Measurements from ENCODE around the gene EFCAB8.
A peak's percentile ranks its signal among the peaks of the same experiment; 100 is the strongest.

The EFCAB8 gene

GRCh38 chr20:32858701-32859372 is at the start of gene EFCAB8:
Gene EFCAB8 (plus strand): TSS chr20:32858923. CDS start chr20:32863793, 4,870 bp downstream.
- DNase-seq = no peak

- no peak for DNase-seq
Observed at GRCh38 chr20:32809907-32810306, 48.8 kb upstream of the EFCAB8 start.

GRCh38 chr20:32810941-32811340 is 47.8 kb upstream of the EFCAB8 start:
- no peak for DNase-seq

- no peak for DNase-seq
Observed at GRCh38 chr20:32811886-32812285, 46.8 kb upstream of the EFCAB8 start.

GRCh38 chr20:32819992-32820697 is 38.6 kb upstream of the EFCAB8 start:
- DNase-seq = peak; percentile 91

GRCh38 chr20:32820698-32821377 is 37.9 kb upstream of the EFCAB8 start:
- DNase-seq = no peak

GRCh38 chr20:32822225-32822624 is 36.5 kb upstream of the EFCAB8 start:
- no peak for DNase-seq

GRCh38 chr20:32823078-32823477 is 35.6 kb upstream of the EFCAB8 start:
- no peak for DNase-seq

- no peak for DNase-seq
Observed at GRCh38 chr20:32823737-32824588, 34.8 kb upstream of the EFCAB8 start.

- no peak for DNase-seq
Observed at GRCh38 chr20:32828029-32828680, 30.6 kb upstream of the EFCAB8 start.

- no peak for DNase-seq
Observed at GRCh38 chr20:32829311-32830005, 29.3 kb upstream of the EFCAB8 start.

GRCh38 chr20:32830437-32830836 is 28.3 kb upstream of the EFCAB8 start:
- DNase-seq = no peak

GRCh38 chr20:32831982-32832381 is 26.7 kb upstream of the EFCAB8 start:
- DNase-seq = no peak

- DNase-seq = no peak
Observed at GRCh38 chr20:32832664-32833063, 26.1 kb upstream of the EFCAB8 start.

- DNase-seq = no peak
Observed at GRCh38 chr20:32834972-32835371, 23.8 kb upstream of the EFCAB8 start.

GRCh38 chr20:32837157-32837556 is 21.6 kb upstream of the EFCAB8 start:
- no peak for DNase-seq

- DNase-seq = no peak
Observed at GRCh38 chr20:32839227-32839981, 19.3 kb upstream of the EFCAB8 start.

- no peak for DNase-seq
Observed at GRCh38 chr20:32839982-32840285, 18.8 kb upstream of the EFCAB8 start.

- DNase-seq = no peak
Observed at GRCh38 chr20:32841174-32841573, 17.5 kb upstream of the EFCAB8 start.

- no peak for DNase-seq
Observed at GRCh38 chr20:32841632-32842031, 17.1 kb upstream of the EFCAB8 start.

All from stimulated activated CD4-positive, alpha-beta T cell treated with anti-CD3 and anti-CD28 coated beads, Interleukin-4, amount 100 ng/mL, for 1 hour (primary cell).